Duodenal mucosa (tissue), 2 donors: ENCODE data around the gene CALHM2.
"Not testable (repeated sequence)": the region's sequence is repeated elsewhere in the genome, so short reads cannot be mapped to it uniquely, and the experiment has no call there.

Experiments
- H3K27ac ChIP-seq: one replicate; pipeline ENCODE4 v1.7.0; 2013; ENCODE audit warnings: low read depth, low read length
- H3K27me3 ChIP-seq, 2 donors: one replicate each; pipeline ENCODE4 v1.7.0; 2013; ENCODE audit warnings: low read length in 2 of 2, control low read depth in 1 of 2; ENCODE audit not compliant: insufficient read depth in 2 of 2, control insufficient read depth in 1 of 2
- H3K36me3 ChIP-seq, 2 donors: one replicate each; pipeline ENCODE4 v1.7.0; 2013; ENCODE audit warnings: low read length in 2 of 2, control low read depth in 1 of 2; ENCODE audit not compliant: insufficient read depth in 2 of 2, control insufficient read depth in 1 of 2
- H3K4me1 ChIP-seq, 2 donors: one replicate each; pipeline ENCODE4 v1.7.0; 2013; ENCODE audit warnings: low read length in 2 of 2, control low read depth in 1 of 2; ENCODE audit not compliant: insufficient read depth in 2 of 2, control insufficient read depth in 1 of 2
- H3K4me3 ChIP-seq, 2 donors: one replicate each; pipeline ENCODE4 v1.7.0; 2013; ENCODE audit warnings: low read length in 2 of 2, low read depth in 1 of 2
- H3K9ac ChIP-seq, 2 donors: one replicate each; pipeline ENCODE4 v1.7.0; 2013; ENCODE audit warnings: low read length in 2 of 2, low read depth in 1 of 2
- H3K9me3 ChIP-seq, 2 donors: one replicate each; pipeline ENCODE4 v1.7.0; 2013; ENCODE audit warnings: low read length in 2 of 2, control low read depth in 1 of 2; ENCODE audit not compliant: control insufficient read depth in 1 of 2

The CALHM2 gene

GRCh38 chr10:103419101-103419500 is 33.1 kb downstream of the CALHM2 start:
- no peaks in the 10 kb centered on the region for H3K4me1 ChIP-seq
- H3K27me3 ChIP-seq: no peaks in the 10 kb centered on the region
- no peak overlapping the region for H3K4me3 ChIP-seq
- H3K9ac ChIP-seq: no peak overlapping the region
- H3K36me3 ChIP-seq: peaks cover 74 to 89% of the 10 kb centered on the region in 2 donors
- no peak overlapping the region for H3K27ac ChIP-seq
- no peaks in the 10 kb centered on the region for H3K9me3 ChIP-seq

- no peak overlapping the region for H3K9ac ChIP-seq
- no peak overlapping the region for H3K4me3 ChIP-seq
- no peaks in the 10 kb centered on the region for H3K27me3 ChIP-seq
- no peak overlapping the region for H3K27ac ChIP-seq
- no peaks in the 10 kb centered on the region for H3K9me3 ChIP-seq
- peaks cover 76 to 89% of the 10 kb centered on the region in 2 donors for H3K36me3 ChIP-seq
- H3K4me1 ChIP-seq: no peaks in the 10 kb centered on the region
These were observed 34.6 kb downstream of the CALHM2 start for GRCh38 chr10:103417601-103418000.

DNA sequence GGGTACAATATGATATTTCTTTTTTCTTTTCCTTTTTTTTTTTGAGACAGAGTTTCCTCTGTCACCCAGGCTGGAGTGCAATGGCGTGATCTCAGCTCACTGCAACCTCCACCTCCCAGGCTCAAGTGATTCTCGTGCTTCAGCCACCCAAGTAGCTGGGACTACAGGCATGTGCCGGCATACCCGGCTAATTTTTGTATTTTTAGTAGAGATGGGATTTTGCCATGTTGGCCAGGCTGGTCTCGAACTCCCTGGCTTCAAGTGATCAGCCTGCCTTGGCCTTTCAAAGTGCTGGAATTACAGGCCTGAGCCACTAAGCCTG is 35.1 kb downstream of the CALHM2 start:
- H3K27me3 ChIP-seq, H3K9ac ChIP-seq, H3K9me3 ChIP-seq, H3K4me1 ChIP-seq, H3K27ac ChIP-seq, H3K4me3 ChIP-seq: not testable (repeated sequence)
- peaks cover 76 to 89% of the 10 kb centered on the region in 2 donors for H3K36me3 ChIP-seq

GRCh38 chr10:103416436-103417147 is 35.6 kb downstream of the CALHM2 start:
- Histone ChIP-seq H3K4me3 (no peak overlapping the region), H3K27ac (no peak overlapping the region), H3K9ac (no peak overlapping the region), H3K4me1 (no peaks in the 10 kb centered on the region), H3K27me3 (no peaks in the 10 kb centered on the region), H3K36me3 (peaks cover 76 to 91% of the 10 kb centered on the region in 2 donors), H3K9me3 (no peaks in the 10 kb centered on the region)

DNA sequence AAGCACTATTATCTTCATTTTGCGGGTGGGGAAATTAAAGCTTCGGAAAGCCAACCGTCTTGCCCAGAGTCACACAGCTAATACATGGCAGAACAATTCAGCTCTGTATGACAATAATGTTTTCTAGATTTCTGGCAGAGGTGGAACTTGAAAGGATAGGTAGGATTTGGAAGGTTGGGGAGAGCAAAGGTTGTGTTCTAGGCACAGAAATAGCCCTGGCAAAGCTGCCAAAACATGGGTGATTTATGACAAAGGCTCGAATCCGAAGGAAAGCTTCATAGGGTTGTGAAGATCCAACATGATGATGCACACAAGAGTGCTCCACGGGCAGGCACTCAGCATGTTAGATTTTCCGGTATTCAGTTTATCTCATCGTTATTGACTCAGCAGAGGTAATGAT is 36.6 kb downstream of the CALHM2 start:
- no peak overlapping the region for H3K4me3 ChIP-seq
- no peaks in the 10 kb centered on the region for H3K4me1 ChIP-seq
- H3K9ac ChIP-seq: no peak overlapping the region
- no peaks in the 10 kb centered on the region for H3K9me3 ChIP-seq
- no peaks in the 10 kb centered on the region for H3K27me3 ChIP-seq
- no peak overlapping the region for H3K27ac ChIP-seq
- H3K36me3 ChIP-seq: peaks cover 72 to 90% of the 10 kb centered on the region in 2 donors

GRCh38 chr10:103413564-103413963 is 38.6 kb downstream of the CALHM2 start:
- Histone ChIP-seq H3K9me3 (no peaks in the 10 kb centered on the region), H3K27ac (no peak overlapping the region), H3K36me3 (peaks cover 63 to 82% of the 10 kb centered on the region in 2 donors), H3K4me1 (no peaks in the 10 kb centered on the region), H3K9ac (no peak overlapping the region), H3K27me3 (no peaks in the 10 kb centered on the region), H3K4me3 (no peak overlapping the region)

- H3K9ac ChIP-seq: peak overlapping the region; percentile 65 to 96
- H3K4me1 ChIP-seq: peaks cover 20 to 27% of the 10 kb centered on the region in 2 donors
- peak overlapping the region; percentile 82 to 88 for H3K4me3 ChIP-seq
- peaks cover 12 to 37% of the 10 kb centered on the region in 2 donors for H3K36me3 ChIP-seq
- H3K9me3 ChIP-seq: no peaks in the 10 kb centered on the region
- no peak overlapping the region for H3K27ac ChIP-seq
- no peaks in the 10 kb centered on the region for H3K27me3 ChIP-seq
These were observed 54.9 kb downstream of the CALHM2 start for GRCh38 chr10:103397191-103397825.

DNA sequence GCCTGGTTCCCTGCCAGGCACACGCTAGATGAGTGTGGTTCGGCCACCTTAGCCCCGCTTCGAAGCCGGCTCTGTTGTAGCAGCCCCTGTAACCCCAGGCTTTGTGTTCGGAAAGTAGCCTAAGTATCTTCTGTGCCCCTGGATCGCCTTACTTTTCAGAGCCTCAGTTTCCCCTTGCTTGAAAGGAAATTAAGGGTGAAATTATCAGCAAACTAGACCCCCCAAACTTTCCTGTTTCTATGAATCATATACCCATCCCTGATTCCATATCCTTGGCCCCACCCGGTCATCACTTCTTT is 55.4 kb downstream of the CALHM2 start:
- H3K4me3 ChIP-seq: peak overlapping the region; percentile 82 to 88
- peak overlapping the region; percentile 23 for H3K27ac ChIP-seq
- H3K27me3 ChIP-seq: no peaks in the 10 kb centered on the region
- peaks cover 9 to 36% of the 10 kb centered on the region in 2 donors for H3K36me3 ChIP-seq
- H3K4me1 ChIP-seq: peaks cover 20 to 27% of the 10 kb centered on the region in 2 donors
- no peaks in the 10 kb centered on the region for H3K9me3 ChIP-seq
- peak overlapping the region; percentile 65 to 96 for H3K9ac ChIP-seq
